HL-60/S4 (cell line): ENCODE data around the gene TREX2.
"Not testable (repeated sequence)": the region's sequence is repeated elsewhere in the genome, so short reads cannot be mapped to it uniquely, and the experiment has no call there.

ENCODE experiments used
- in situ Hi-C: fragments of 300-500 bp; cut with MboI; formaldehyde crosslinking; loops from 2 replicates; pipeline ENCODE4 v1.14.3; 2022; ENCODE audit warnings: low sequenced_read_pairs

TREX2 gene

DNA sequence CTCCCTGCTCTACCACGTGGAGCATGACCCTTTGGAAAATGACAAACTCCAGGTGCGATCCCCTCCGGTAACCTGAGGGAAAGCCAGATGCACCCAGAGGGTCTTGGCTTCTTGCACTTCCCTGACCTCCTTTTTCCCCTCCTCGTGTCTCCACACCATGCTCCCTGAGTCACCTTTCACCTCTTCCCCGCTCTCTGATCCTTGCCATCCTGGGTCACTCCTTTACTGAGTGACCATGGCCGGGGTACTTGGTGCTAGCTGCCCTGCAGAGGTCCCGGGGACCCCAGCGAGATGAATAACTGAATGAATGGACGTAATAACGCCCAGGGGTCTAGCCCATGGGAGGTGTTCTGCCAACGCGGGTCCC lies 35.0 kb downstream of the TREX2 start:
- in situ Hi-C loops: no loop called here

- in situ Hi-C loops: no loop called here
These were observed 35.5 kb downstream of the TREX2 start for GRCh38 chrX:153410373-153410772.

- in situ Hi-C loops: no loop called here
These were observed 36.3 kb downstream of the TREX2 start for GRCh38 chrX:153409414-153410101.

DNA sequence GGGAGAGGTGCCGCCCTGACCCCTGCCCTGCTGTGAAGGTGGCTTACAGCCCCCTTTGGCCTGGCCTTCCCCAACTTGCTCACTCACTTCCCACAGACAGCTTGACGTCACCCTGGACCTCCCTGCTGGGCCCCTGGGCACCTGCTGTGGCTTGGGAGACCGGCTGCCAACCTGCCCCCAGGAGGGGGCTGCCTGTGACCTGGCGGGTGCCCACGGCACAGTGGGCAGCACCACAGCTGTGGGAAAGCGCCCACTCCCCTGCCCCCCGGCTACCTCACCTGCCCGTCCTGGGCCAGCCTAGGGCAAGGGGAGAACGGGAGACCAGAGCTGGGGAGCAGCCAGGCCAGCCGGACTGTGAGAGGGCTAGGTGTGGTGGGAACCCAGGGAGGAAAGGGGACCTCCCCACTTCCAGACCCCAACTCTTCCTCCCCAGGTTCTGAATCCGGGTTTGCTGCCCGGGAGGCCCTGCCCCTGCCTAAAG lies 36.9 kb downstream of the TREX2 start:
- in situ Hi-C loops: no loop called here

GRCh38 chrX:153408221-153408721 lies 37.6 kb downstream of the TREX2 start:
- in situ Hi-C loops: no loop called here

GRCh38 chrX:153407736-153408135 lies 38.1 kb downstream of the TREX2 start:
- in situ Hi-C loops: no loop called here

DNA sequence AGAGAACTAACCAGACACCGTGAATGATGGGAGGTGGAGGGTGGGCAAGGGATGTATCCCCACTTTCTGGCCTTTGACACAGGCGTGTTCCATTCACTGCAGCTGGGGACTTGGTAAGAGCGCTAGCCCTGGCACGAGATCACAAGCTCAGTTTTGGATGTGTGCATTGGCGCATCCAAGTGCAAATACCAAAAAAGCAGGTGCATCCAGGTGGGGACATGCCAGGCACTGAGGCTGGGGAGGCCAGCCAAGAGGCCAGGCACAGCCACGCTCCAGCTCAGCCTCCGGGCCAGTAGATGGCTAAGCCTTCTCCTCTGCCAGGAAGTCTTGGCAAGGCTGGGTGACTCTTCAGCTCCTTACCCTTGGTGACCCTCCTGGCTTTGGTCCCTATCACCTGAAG lies 39.0 kb downstream of the TREX2 start:
- in situ Hi-C loops: no loop called here

DNA sequence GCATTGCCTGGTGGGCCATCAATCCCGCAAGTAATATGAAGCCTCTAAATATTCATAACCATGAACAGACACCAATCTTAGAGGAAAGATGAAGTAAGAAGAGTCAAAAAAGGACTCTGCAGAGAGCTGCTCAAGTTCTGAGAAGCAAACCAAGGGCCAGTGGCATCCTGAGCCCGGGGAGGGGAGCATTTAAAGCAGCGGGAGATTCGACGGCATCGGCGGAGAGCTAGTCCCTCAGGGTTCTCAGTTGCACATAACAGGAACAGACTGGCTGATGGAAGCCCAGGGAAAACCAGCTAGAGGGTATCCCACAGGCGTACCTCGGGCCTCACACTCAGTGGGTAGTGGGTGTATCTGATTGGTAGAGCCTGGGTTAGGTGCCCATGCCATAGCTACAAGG lies 39.8 kb downstream of the TREX2 start:
- in situ Hi-C loops: no loop called here

- in situ Hi-C loops: no loop called here
These were observed 40.4 kb downstream of the TREX2 start for GRCh38 chrX:153405426-153405825.

DNA sequence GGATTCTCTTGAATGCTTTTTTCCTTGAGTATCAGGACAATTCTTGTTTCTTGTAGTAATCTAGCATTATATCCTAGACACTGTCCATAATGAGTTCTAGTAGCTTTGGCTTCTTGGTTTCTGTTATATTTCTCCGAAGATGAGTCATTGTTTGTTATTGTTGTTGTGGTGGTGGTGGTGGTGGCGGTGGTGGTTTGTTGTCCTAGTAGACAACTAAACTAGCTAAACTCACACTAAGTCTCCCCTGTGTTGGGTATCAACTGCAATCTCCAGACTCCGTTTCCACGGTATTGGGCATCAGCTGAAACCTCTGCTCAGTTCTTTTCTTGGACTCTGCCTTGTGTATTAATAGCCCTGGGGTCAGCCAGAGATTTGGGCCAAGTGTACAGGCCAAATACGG lies 41.5 kb downstream of the TREX2 start:
- in situ Hi-C loops: not testable (repeated sequence)

DNA sequence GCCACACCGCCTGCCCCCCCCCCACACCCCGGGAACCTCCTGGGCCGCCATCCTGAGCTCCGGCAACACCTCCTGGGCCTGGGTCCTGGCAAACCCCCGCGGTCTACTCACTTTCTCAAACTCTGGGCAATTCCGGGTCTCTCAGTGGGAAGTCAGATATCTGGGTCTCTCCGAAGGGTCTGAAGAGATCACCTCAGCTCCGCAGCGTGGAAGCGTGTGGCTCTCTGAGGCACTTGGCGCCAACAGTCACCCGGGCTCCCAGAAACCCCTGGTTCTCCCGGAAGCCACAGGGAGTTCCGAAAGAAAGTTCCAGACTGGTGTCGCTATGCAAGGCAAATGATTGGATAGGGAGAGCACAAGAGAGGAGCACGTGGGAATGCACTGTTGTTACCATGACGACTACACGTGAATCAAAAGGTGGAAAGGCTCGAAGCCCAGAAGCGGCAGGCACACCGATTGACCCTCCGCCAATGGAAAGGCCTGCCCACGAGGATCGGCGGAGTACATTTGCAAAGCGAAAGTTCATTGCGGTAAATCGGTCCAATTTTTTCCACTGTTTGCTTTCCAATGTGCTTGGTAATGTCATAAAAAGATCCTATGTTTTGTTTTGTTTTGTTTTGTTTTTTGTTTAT lies 44.6 kb downstream of the TREX2 start, which contains the start of gene PNMA6E:
Gene PNMA6E (minus strand): TSS at position 218 of the 632 bp plus-strand sequence. CDS start 2,501 bp downstream, outside the sequence.
- in situ Hi-C loops: no loop called here

GRCh38 chrX:153400146-153401132 lies 45.4 kb downstream of the TREX2 start:
- in situ Hi-C loops: no loop called here

- in situ Hi-C loops: no loop called here
These were observed 47.4 kb downstream of the TREX2 start for GRCh38 chrX:153398275-153398960.

DNA sequence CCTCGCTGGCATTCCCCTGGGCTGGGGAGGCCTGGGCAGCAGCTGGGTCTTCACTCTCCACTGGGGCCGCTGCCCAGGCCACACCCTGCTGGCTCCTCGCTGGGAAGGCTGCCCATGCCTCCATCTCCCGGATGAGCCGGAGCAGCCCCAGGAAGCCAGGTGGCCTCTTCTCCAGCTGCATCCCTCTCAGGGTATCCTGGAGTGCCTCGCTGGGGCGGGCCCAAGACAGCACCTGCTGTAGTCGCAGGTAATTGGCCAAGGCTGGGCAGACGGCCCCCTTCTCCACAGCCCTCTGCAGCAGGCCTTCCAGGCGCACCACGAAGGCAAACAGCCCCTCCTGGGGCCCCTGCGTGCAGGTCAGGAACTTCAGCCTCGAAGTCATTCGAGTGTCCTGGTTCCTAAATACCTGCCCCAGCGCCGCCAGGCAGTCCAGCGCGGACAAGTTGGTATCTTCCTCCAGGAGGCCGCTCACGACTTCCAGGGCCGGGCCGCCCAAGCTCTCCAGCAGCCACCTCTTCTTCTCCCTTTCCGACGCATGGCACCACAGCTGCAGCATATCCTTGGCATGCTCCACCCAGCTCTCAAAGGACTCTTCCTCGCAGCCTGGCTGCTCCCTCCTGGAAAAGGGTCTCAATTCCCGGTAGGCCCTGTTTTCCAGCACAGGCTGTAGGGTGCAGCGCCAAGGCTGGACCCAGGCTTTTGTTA lies 48.4 kb downstream of the TREX2 start:
- in situ Hi-C loops: no loop called here

- in situ Hi-C loops: no loop called here
These were observed 49.3 kb downstream of the TREX2 start for GRCh38 chrX:153396320-153397195.

DNA sequence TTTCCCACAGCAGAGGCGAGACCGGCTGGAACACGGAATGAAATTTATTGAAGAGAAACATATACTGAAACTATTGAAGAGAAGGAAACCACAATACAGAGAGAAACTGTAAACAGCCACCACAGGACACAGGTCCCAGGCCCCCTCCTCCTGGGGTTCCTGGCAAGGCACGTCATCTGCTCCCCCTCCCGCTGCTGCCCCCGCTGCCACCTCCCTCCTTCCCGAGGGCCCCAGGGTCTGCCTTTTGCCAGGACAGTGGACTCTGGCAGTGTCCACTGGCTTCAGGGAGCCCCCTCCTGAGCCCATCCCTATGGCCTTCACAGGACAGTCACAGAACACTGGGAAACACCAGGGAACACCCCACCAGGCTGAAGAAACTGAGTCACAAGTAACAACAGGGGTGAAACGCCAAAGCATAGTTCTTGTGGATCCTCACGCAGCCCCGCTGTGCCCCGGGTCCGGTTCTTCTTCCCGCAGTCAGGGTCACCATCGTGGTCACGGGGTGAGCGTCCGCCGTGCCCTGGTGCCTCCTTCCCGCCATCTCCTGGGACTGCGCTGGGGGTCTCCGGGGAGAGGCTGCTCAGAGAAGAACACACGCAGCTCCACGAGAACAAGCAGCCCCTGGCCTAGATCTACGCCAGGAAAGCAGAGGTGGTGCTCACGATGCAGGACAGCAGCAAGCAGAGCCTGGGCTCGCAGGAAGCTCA lies 50.1 kb downstream of the TREX2 start:
- in situ Hi-C loops: no loop called here

- in situ Hi-C loops: no loop called here
These were observed 51.2 kb downstream of the TREX2 start for GRCh38 chrX:153394612-153395011.
